ENCODE data around the gene TRAPPC2L.
"Not testable (repeated sequence)": the region's sequence is repeated elsewhere in the genome, so short reads cannot be mapped to it uniquely, and the experiment has no call there.

TRAPPC2L gene

GRCh38 chr16:88894266-88894665, 37.3 kb downstream of the TRAPPC2L start:
- DNase-seq = not testable (repeated sequence)

- DNase-seq = no peak
These were observed 37.9 kb downstream of the TRAPPC2L start for GRCh38 chr16:88894681-88895300.

- DNase-seq = no peak
These were observed 38.4 kb downstream of the TRAPPC2L start for GRCh38 chr16:88895335-88895734.

- DNase-seq = no peak
These were observed 39.5 kb downstream of the TRAPPC2L start for GRCh38 chr16:88896238-88897070.

GRCh38 chr16:88897696-88898425, 40.9 kb downstream of the TRAPPC2L start:
- DNase-seq = no peak

- DNase-seq = no peak
These were observed 43.2 kb downstream of the TRAPPC2L start for GRCh38 chr16:88899901-88900661.

GRCh38 chr16:88900662-88901052, 43.7 kb downstream of the TRAPPC2L start:
- no peak for DNase-seq

GRCh38 chr16:88901718-88902337, 44.9 kb downstream of the TRAPPC2L start:
- no peak for DNase-seq

- no peak for DNase-seq
These were observed 45.8 kb downstream of the TRAPPC2L start for GRCh38 chr16:88902744-88903143.

GRCh38 chr16:88903267-88903666, 46.3 kb downstream of the TRAPPC2L start:
- DNase-seq = no peak

- DNase-seq = no peak
These were observed 47.9 kb downstream of the TRAPPC2L start for GRCh38 chr16:88904676-88905365.

- no peak for DNase-seq
These were observed 48.6 kb downstream of the TRAPPC2L start for GRCh38 chr16:88905563-88905962.

GRCh38 chr16:88906020-88906419, 49.1 kb downstream of the TRAPPC2L start:
- DNase-seq = no peak

GRCh38 chr16:88906535-88907105, 49.7 kb downstream of the TRAPPC2L start:
- DNase-seq = no peak

- no peak for DNase-seq
These were observed 50.8 kb downstream of the TRAPPC2L start for GRCh38 chr16:88907768-88908167.

GRCh38 chr16:88908307-88908706, 51.4 kb downstream of the TRAPPC2L start:
- no peak for DNase-seq

- DNase-seq = no peak
These were observed 52.7 kb downstream of the TRAPPC2L start for GRCh38 chr16:88909431-88910210.

GRCh38 chr16:88910284-88911135, 53.6 kb downstream of the TRAPPC2L start:
- no peak for DNase-seq

GRCh38 chr16:88911136-88911945, 54.4 kb downstream of the TRAPPC2L start:
- no peak for DNase-seq

Measured in DMS79 treated with DMSO at 0.1 percent for 48 hours (cell line).